C1 segment of cervical spinal cord (tissue), 14 donors: ENCODE data around the gene PNKP.
"Not testable (repeated sequence)": the region's sequence is repeated elsewhere in the genome, so short reads cannot be mapped to it uniquely, and the experiment has no call there.

Experiments used
- DNase-seq, 14 donors: peaks; one replicate each; lab custom pipeline; 2025; lab: John Stamatoyannopoulos, UW

The PNKP gene

DNA sequence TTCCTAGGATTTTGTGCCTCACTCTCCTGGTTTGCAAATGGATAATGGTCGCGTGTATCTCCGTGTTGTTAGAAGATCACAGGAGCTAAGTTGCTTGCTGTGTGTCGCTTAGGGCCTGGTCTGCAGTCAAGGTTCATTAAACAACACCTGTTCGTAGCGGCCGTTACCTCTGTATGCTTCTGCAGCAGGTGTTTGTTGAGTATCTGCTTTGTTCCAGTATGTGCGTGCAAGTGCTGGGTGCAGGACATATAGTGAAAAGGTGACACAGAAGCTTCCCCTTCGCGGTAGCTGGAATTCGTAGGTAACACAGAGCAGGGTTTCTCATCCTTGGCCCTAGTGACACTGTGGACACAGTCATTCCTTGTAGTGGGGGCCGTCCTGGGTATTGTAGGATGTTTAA is 43.9 kb downstream of the PNKP start:
- DNase-seq, result no peak

DNA sequence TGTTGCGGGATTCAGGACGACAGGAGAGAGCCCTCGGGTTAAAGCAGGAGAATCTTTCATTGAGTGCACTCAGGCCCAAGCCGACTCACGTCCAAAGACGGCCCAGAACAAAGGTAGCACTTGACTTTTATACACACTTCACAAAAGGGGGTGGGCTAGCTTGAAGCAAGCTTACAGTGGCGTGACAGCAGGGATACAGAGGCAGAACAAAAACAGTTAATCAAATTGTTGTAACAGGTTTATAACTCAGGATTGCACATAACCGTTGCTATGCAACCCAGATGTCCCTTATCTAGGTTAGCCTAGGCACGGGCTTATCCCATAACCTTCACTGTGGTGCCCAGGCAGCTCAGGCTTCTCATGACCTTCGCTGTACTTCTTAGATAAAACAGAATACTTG is 47.3 kb downstream of the PNKP start:
- DNase-seq, result no peak

DNA sequence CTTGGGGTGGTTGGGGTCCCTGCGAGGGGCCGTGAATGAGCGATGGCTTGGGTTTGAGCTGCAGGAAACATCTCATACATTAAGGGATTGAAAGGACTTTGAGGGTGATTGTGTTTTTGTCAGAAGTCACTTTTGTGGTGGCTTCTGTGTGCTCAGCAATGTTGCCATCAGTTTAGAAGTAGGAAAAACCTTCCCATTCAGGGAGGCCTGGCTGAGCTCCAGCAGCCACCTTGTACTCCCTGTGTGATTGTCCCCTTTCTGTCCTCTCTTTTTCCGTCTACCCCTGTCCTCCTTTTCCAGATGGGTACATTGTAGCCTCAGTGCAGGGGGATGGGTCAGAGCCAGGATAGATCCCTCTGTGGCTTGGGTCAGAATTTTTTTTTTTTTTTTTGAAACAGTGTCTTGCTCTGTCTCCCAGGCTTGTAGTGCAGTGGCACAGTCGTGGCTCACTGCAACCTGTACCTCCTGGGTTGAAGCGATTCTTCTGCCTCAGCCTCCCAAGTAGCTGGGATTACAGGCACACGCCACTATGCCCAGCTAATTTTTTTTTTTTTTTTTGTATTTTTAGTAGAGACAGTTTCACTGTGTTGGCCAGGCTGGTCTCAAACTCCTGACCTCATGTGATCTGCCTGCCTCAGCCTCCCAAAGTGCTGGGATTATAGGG is 47.8 kb downstream of the PNKP start:
- not testable (repeated sequence) for DNase-seq

DNA sequence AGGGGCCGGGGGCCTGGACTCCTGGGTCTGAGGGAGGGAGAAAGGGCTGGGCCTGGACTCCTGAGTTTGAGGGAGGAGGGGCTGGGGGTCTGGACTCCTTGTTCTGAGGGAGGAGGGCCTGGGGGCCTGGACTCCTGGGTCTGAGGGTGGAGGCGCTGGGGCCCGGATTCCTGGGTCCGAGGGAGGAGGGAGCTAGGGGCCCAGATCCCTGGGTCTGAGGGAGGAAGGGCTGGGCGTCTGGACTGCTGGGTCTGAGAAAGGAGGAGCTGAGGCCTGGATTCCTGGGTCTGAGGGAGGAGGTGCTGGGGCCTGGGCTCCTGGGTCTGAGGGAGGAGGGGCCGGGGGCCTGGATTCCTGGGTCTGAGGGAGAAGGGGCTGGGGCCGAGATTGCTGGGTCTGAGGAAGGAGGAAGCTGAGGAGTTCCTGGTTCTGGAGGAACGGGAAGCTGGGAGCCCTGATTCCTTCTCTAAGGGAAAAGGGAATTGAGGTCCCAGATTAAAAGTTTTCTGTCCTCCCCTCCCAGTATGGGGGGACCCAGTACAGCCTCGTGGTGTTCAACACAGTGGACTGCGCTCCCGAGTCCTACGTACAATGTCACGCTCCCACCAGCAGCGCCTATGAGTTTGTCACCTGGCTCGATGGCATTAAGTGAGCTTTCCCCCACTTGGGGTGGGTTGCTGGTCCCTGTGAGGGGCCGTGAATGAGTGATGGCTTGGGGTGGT is 48.6 kb downstream of the PNKP start:
- peak in 1 of 14 donors; percentile 45 for DNase-seq

DNA sequence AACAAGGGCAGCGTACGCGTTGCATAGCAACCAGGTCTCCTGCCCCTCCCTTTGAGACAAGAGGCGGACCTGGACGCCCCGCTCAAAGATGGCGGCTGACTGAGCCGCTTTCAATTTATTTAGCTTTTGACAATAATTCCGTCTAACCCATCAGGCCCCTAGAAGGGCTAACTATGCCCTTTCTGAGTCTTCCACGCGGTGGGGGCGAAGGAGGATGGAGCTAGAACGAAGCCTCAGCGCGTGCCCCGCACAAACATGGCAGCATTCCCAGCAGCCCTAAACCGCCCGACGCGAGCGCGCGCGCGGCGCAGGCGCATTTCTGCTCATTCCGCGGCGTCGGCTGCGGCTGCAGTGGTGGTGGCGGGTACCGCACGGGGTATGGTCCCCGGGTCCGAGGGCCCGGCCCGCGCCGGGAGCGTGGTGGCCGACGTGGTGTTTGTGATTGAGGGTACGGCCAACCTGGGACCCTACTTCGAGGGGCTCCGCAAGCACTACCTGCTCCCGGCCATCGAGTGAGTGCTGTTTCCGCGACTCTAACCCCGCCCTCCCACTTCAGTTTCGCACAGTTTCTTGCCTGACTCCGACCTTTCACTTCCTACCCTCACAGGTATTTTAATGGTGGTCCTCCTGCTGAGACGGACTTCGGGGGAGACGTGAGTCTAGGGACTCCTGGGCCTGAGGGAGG is 49.3 kb downstream of the PNKP start, which contains the start of gene MED25:
Gene MED25 (plus strand): TSS at position 326 of the 685 bp plus-strand sequence. CDS start 53 bp downstream, at position 379.
- DNase-seq, result peak; percentile 9 to 96 (median 86)

DNA sequence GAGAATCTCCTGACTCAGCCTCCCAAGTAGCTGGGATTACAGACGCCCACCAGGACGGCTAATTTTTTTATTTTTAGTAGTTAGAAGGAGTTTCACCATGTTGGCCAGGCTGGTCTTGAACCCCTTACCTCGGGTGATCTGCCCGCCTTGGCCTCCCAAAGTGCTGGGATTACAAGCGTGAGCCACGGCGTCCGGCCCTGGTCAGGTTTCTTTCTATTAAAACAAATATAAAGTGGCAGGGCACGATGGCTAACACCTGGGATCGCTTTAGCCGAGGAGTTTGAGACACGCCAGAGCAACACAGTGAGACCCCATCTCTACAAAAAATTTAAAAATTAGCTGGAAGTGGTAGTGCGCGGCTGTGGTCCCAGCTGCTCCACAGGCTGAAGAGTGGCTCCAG is 50.8 kb downstream of the PNKP start:
- no peak for DNase-seq

DNA sequence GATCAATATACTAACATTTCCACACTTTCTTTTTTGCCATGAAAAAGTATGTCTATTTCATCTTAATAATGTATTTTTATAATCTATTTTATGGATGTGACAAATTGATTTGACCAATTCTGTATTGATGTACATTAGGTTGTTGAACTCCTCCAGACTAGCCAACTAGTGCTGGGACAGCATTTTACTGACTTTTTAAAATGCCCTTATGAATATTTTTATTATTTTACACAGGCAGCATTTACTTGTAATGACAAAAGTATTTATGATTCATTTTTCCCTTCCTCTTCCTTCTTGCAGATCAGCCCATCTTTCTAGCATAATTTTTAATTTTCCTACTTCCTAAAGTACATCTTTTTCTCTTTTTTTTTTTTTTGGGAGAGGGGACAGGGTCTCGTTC is 53.4 kb downstream of the PNKP start:
- no peak for DNase-seq

DNA sequence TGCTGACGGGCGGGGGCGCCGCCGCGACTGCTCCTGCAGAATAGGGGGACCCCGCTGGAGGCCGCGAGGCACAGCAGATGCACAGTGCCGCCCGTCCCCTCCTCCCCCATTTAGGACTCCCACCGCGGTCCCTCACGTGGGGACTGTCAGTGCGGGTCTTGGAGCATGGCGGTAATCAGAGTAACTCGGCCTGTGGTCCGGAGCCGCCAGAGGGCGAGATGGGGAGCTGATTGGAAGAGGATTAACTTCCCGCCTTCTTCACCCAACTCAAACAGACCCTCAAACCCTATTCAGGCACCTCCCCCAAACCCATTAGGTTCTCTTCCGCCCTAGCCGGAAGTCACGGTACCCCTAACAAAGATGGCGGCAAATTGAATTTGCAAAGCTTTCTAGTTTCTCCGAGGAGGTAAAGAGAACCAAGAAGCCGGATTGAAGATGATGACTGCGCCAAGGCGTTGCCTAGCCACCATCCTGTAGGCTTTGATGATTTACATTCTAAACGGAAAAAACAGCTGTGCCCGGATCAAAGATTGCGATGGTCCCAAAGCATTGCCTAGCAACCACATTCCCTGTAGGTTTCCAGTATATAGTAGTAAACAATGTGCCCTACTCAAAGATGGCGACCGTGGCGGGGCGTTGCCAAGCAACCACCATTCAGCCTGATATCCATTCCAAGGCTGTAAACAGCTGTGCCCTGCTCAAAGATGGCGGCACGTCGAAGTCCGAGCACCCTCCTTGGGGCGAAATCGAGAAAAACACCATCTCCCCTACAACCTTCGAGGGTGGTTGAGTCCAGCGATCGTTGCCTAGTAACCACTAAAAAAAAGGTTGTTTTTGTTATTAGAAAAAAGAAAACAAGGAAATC is 54.1 kb downstream of the PNKP start, which contains the start of gene FUZ:
Gene FUZ (minus strand): TSS at position 296 of the 865 bp plus-strand sequence. CDS start 186 bp downstream, at position 110.
- DNase-seq, result peak; percentile 44 to 99 (median 92)

DNA sequence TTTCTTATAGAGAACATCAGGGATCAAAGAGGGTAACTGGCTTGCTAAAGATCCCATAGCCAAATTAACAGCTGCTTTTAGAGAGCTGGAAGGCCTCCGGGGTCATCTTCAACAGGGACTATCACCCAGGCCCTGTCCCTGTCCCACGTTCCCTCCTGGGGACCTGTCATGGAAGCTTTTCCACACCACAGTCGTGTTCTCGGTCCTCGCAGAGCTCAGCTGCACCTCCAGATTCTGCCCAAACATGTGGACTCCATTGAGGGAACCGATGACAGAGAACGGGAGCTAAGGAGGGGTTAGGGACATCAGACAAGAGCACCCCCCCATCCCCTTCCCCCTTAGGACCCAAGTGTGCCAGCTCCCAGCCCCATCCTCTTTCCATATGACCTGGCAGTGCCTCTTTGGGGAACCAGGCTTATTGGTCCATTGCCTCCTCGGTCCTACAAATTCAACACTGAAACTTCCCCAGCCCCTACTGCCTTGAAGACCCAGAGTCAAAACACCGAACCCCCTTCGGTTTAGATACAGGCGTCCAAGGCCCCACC is 54.9 kb downstream of the PNKP start:
- DNase-seq, result peak in 2 of 14 donors; percentile 13 to 38

DNA sequence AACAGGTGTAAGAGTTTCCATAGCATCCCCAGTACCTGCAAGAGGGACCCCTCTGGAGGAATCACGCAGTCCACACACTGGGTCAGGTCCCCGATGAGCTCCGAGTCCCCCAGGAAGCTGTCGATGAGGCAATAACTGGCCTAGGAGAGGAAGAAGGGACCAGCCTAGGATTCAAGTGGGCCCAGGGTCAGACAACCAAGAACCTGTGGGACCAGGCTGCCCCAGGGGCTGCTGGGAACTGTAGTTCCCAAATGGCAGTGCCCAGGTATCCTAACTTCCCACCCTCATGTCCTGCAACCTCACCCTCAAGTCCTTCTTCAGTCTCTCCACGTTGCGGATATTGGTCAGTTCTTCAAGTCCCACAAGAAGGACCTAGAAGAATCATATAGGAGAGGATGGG is 56.0 kb downstream of the PNKP start:
- DNase-seq, result no peak
